PC-3 (cell line): ENCODE measurements around the gene PDE9A. TPM values are rescaled to one million over a fixed set of nuclear protein-coding genes. Genes with fewer than 3 reads are reported as not detected.
"Not testable (repeated sequence)": the region's sequence is repeated elsewhere in the genome, so short reads cannot be mapped to it uniquely, and the experiment has no call there.

Experiments
- ATAC-seq: fragments of 200-7000 bp; cut with Tn5 transposase; 2 replicates; pipeline ENCODE4 v1.9.1; 2020; ENCODE audit warnings: mild to moderate bottlenecking, moderate library complexity
- BruUV-seq: library from RNA; stranded (reverse); fragments of 400-500 nt; replicated peaks from 2 replicates; lab custom pipeline; 2021; lab: Mats Ljungman, UMichigan
- CTCF ChIA-PET: fragments of 300-600 bp; sonication (Branson Sonifier 250); formaldehyde crosslinking; loops from one replicate; lab custom pipeline; 2022; ENCODE audit warnings: antibody characterized with exemption; lab: Charles Lee
- POLR2A ChIA-PET: fragments of 300-600 bp; sonication (Branson Sonifier 250); formaldehyde crosslinking; loops from one replicate; lab custom pipeline; 2022; ENCODE audit warnings: antibody characterized with exemption; ENCODE audit not compliant: unreplicated experiment; lab: Charles Lee
- DNase-seq: peaks from one replicate; pipeline ENCODE4 v3.0.0-alpha.2; 2015
- H2AFZ ChIP-seq: fragments of 300-600 bp; sonication (generic); 2 replicates; pipeline ENCODE4 v1.6.0; 2016; ENCODE audit warnings: antibody characterized with exemption, low read length
- H3F3A ChIP-seq: fragments of 300-600 bp; sonication (generic); one replicate; pipeline ENCODE4 v1.6.0; 2017; ENCODE audit warnings: antibody characterized with exemption, low read length, control low read depth, mild to moderate bottlenecking; ENCODE audit not compliant: unreplicated experiment
- H3K27ac ChIP-seq: fragments of 300-600 bp; sonication (generic); 2 replicates; pipeline ENCODE4 v1.5.1; 2016; ENCODE audit warnings: mild to moderate bottlenecking, low read length
- H3K27me3 ChIP-seq: fragments of 300-600 bp; sonication (generic); 2 replicates; pipeline ENCODE4 v1.6.1; 2016; ENCODE audit warnings: low read length, mixed read lengths
- H3K36me3 ChIP-seq: fragments of 300-600 bp; sonication (generic); 2 replicates; pipeline ENCODE4 v1.6.1; 2016; ENCODE audit warnings: low read depth, mixed run types, low read length, mixed read lengths
- H3K4me1 ChIP-seq: fragments of 300-600 bp; sonication (generic); 2 replicates; pipeline ENCODE4 v1.5.1; 2016; ENCODE audit warnings: low read length; ENCODE audit not compliant: insufficient read depth
- H3K4me2 ChIP-seq: fragments of 300-600 bp; sonication (generic); 2 replicates; pipeline ENCODE4 v1.6.0; 2016; ENCODE audit warnings: low read length
- H3K4me3 ChIP-seq: fragments of 300-600 bp; sonication (generic); 2 replicates; pipeline ENCODE4 v1.5.1; 2016; ENCODE audit warnings: mild to moderate bottlenecking, low read length, mixed read lengths
- H3K79me2 ChIP-seq: fragments of 300-600 bp; sonication (generic); 2 replicates; pipeline ENCODE4 v1.6.1; 2017; ENCODE audit warnings: low read length, mixed read lengths
- H3K9ac ChIP-seq: fragments of 300-600 bp; sonication (generic); 2 replicates; pipeline ENCODE4 v1.6.0; 2016; ENCODE audit warnings: mild to moderate bottlenecking, low read length
- H3K9me2 ChIP-seq: fragments of 300-600 bp; sonication (generic); replicated peaks from 2 replicates; pipeline ENCODE4 v1.6.1; 2016; ENCODE audit warnings: mixed run types, low read length, mixed read lengths
- H3K9me3 ChIP-seq: fragments of 300-600 bp; sonication (generic); 2 replicates; pipeline ENCODE4 v1.6.1; 2016; ENCODE audit warnings: low read length, mixed read lengths
- H4K20me1 ChIP-seq: fragments of 300-600 bp; sonication (generic); 2 replicates; pipeline ENCODE4 v1.6.1; 2016; ENCODE audit warnings: low read length, mixed read lengths
- EZH2 ChIP-seq: fragments of 300-600 bp; sonication (generic); IDR thresholded peaks from one replicate; pipeline ENCODE4 v1.6.1; 2017; ENCODE audit warnings: antibody characterized with exemption, mild to moderate bottlenecking, low read length; ENCODE audit not compliant: unreplicated experiment
- EZH2phosphoT487 ChIP-seq: fragments of 300-600 bp; sonication (generic); IDR thresholded peaks from 2 replicates; pipeline ENCODE4 v1.6.1; 2018; ENCODE audit warnings: mild to moderate bottlenecking, antibody characterized with exemption, low read length, borderline replicate concordance
- intact Hi-C: fragments of 100-400 bp; cut with micrococcal nuclease; formaldehyde crosslinking; loops from 2 replicates; pipeline ENCODE4 v1.9.0; 2023
- total RNA-seq: library from RNA; depleted of rRNA; stranded (reverse); fragments of >200 nt; gene quantifications from 2 replicates; pipeline ENCODE4 v1.2.3, GENCODE V29; 2014
- TF ChIP-seq, protein P1 (sequence below): fragments of 300-600 bp; sonication (generic); conservative IDR thresholded peaks from 2 replicates; pipeline ENCODE4 v1.5.1; 2017; ENCODE audit warnings: antibody characterized with exemption, low read depth, mild to moderate bottlenecking, low read length

The PDE9A gene
- total RNA-seq, 1 experiment from 2014 or later: 0.33 TPM

- Histone ChIP-seq H3K27ac (no peak overlapping the region), H4K20me1 (no peaks in the 10 kb centered on the region), H3K9me2 (no peaks in the 10 kb centered on the region), H3K36me3 (no peaks in the 10 kb centered on the region), H3F3A (no peaks in the 10 kb centered on the region), H3K79me2 (no peaks in the 10 kb centered on the region), H3K9me3 (peaks cover 18% of the 10 kb centered on the region), H3K4me3 (no peak overlapping the region), H3K27me3 (no peaks in the 10 kb centered on the region), H2AFZ (no peak overlapping the region), H3K4me2 (no peak overlapping the region), H3K4me1 (no peaks in the 10 kb centered on the region), H3K9ac (no peak overlapping the region)
- intact Hi-C loops: loop anchor here (10.0 kb wide), 2 partner anchors 87 to 137 kb away; no protein-coding TSS in a partner anchor
- ATAC-seq (no peak), DNase-seq (no peak)
- BruUV-seq: TSS peak; percentile 29
- POLR2A ChIA-PET: no interaction called here
- no peak for TF ChIP-seq EZH2phosphoT487
- no peak for TF ChIP-seq EZH2
- TF ChIP-seq, protein P1, sequence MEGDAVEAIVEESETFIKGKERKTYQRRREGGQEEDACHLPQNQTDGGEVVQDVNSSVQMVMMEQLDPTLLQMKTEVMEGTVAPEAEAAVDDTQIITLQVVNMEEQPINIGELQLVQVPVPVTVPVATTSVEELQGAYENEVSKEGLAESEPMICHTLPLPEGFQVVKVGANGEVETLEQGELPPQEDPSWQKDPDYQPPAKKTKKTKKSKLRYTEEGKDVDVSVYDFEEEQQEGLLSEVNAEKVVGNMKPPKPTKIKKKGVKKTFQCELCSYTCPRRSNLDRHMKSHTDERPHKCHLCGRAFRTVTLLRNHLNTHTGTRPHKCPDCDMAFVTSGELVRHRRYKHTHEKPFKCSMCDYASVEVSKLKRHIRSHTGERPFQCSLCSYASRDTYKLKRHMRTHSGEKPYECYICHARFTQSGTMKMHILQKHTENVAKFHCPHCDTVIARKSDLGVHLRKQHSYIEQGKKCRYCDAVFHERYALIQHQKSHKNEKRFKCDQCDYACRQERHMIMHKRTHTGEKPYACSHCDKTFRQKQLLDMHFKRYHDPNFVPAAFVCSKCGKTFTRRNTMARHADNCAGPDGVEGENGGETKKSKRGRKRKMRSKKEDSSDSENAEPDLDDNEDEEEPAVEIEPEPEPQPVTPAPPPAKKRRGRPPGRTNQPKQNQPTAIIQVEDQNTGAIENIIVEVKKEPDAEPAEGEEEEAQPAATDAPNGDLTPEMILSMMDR: no peak
- CTCF ChIA-PET: no interaction called here
Measured at GRCh38 chr21:42811960-42812359, 158.5 kb downstream of the PDE9A start.

DNA sequence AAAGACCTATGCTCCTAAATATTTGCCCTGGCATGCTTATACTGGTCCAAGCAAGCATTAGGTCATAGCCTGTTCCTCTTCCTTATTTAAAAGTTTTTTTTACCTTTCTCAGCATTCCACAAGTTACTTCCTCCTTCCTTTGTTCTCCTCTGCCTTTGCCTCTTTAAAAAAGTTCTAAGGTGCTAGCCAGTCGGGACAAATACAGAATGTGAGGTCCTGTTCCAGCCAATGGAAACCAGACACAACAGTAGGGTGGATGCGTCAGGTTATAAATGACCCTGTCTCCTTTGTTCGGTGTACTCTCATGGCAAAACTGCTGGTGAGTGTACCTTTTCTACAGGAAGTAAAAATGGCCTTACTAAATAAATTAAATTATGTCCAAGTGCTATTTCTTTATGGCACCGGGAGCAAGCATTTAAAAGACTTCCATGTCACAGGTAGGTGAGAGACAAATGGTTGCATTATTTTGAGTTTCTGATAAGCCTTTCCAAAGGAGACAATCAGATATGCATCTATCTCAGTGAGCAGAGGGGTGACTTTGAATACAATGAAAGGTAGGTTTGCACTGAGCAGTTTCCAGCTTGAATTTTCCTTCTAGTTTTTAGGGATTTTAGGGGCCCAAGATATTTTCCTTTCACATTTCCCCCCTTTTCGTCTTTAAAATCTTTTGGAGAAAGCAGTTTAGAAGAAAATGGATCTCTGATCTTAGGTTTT, 159.3 kb downstream of the PDE9A start:
- intact Hi-C loops: loop anchor here (10.0 kb wide), 2 partner anchors 88 to 138 kb away; no protein-coding TSS in a partner anchor
- CTCF ChIA-PET, ATAC-seq, H3F3A ChIP-seq, H3K9me2 ChIP-seq, H3K79me2 ChIP-seq, H3K9ac ChIP-seq, H4K20me1 ChIP-seq, POLR2A ChIA-PET, H3K4me1 ChIP-seq, H3K4me3 ChIP-seq, H2AFZ ChIP-seq, DNase-seq, H3K36me3 ChIP-seq, H3K27me3 ChIP-seq, H3K4me2 ChIP-seq, H3K27ac ChIP-seq: not testable (repeated sequence)
- peaks cover 18% of the 10 kb centered on the region for H3K9me3 ChIP-seq
- BruUV-seq: TSS peak; percentile 96

DNA sequence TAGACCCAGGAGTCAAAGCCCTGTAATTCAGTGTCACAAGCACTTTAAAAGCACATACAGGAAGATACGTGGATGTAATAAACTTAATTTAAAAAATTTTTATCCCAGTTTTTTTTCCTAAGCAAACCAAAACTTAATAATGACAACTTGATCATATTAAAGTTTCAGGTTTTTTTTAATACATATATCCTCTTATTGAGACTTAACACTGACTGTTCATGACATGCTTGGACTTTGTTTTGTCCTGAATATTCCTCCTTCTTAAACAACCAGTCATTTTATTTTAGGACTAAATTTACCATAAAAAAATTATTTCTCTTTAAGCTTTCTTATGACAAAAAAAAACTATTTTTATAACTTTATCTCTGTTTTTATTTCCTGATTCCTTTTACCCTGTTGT, 161.8 kb downstream of the PDE9A start:
- Histone ChIP-seq H3K27ac (no peak overlapping the region), H3K9me2 (no peaks in the 10 kb centered on the region), H3K4me3 (no peak overlapping the region), H2AFZ (no peak overlapping the region), H3K9me3 (peaks cover 18% of the 10 kb centered on the region), H3K4me2 (no peak overlapping the region), H3K9ac (no peak overlapping the region), H3K36me3 (no peaks in the 10 kb centered on the region), H4K20me1 (no peaks in the 10 kb centered on the region), H3K27me3 (no peaks in the 10 kb centered on the region), H3K4me1 (no peaks in the 10 kb centered on the region), H3K79me2 (no peaks in the 10 kb centered on the region), H3F3A (no peaks in the 10 kb centered on the region)
- ChIA-PET POLR2A (no interaction called here), CTCF (no interaction called here)
- BruUV-seq: no TSS peak
- intact Hi-C loops: loop anchor here (5.0 to 10.0 kb wide), 3 partner anchors 90 to 163 kb away; partner anchors contain the start of gene PDE9A
- DNase-seq: no peak
- ATAC-seq: no peak
- TF ChIP-seq EZH2 (no peak), EZH2phosphoT487 (no peak)
- TF ChIP-seq, protein P1: no peak
